CD14-positive monocyte (primary cell): ENCODE measurements around the gene CCDC87. TPM values are rescaled to one million over a fixed set of nuclear protein-coding genes. Genes with fewer than 3 reads are reported as not detected.

Source experiments
- DNase-seq, 3 donors: peaks; one replicate each; pipeline ENCODE4 v3.0.0-alpha.2; 2011 to 2022
- H2AFZ ChIP-seq: 2 replicates; pipeline ENCODE4 v1.6.0; 2012; ENCODE audit warnings: mild to moderate bottlenecking, low read depth, low read length, inconsistent platforms; ENCODE audit not compliant: insufficient read depth, poor library complexity, severe bottlenecking
- H3K27ac ChIP-seq, 2 donors: 1 replicate in 1 of 2; 2 replicates in 1 of 2; pipeline ENCODE4 v1.5.1; 2012 to 2013; ENCODE audit warnings: low read length in 2 of 2, control low read depth in 1 of 2, inconsistent platforms in 1 of 2, low read depth in 1 of 2, mild to moderate bottlenecking in 1 of 2
- H3K27me3 ChIP-seq, 2 donors: one replicate each; pipeline versions ENCODE4 v1.6.0 to v1.6.1; 2011 to 2013; ENCODE audit warnings: low read length in 2 of 2; ENCODE audit not compliant: control insufficient read depth in 2 of 2, insufficient read depth in 2 of 2
- H3K36me3 ChIP-seq, 2 donors: replicated peaks in 1 of 2; 1 replicate in 1 of 2; 2 replicates in 1 of 2; pipeline versions ENCODE4 v1.5.1 to v1.6.1; 2012 to 2013; ENCODE audit warnings: low read length in 2 of 2, control low read depth in 1 of 2, inconsistent platforms in 1 of 2, mild to moderate bottlenecking in 1 of 2; ENCODE audit not compliant: insufficient read depth in 2 of 2, control insufficient read depth in 1 of 2
- H3K4me1 ChIP-seq, 2 donors: 1 replicate in 1 of 2; 2 replicates in 1 of 2; pipeline versions ENCODE4 v1.5.1 to v1.6.1; 2012 to 2013; ENCODE audit warnings: low read length in 2 of 2, control low read depth in 1 of 2, inconsistent platforms in 1 of 2, mild to moderate bottlenecking in 1 of 2, moderate library complexity in 1 of 2; ENCODE audit not compliant: insufficient read depth in 2 of 2, control insufficient read depth in 1 of 2
- H3K4me2 ChIP-seq: replicated peaks from 2 replicates; pipeline ENCODE3; 2012; ENCODE audit warnings: low read length, moderate library complexity, mild to moderate bottlenecking; ENCODE audit not compliant: poor library complexity, severe bottlenecking; ENCODE audit errors: extremely low read depth
- H3K4me3 ChIP-seq, 3 experiments: fragments of 200-600 bp in 1 of 3; sonication (generic) in 1 of 3; replicated peaks in 1 of 3; 1 replicate in 2 of 3; 2 replicates in 1 of 3; pipeline ENCODE4 v1.5.1; 2011 to 2013; ENCODE audit warnings: low read length in 3 of 3, mild to moderate bottlenecking in 3 of 3, control low read depth in 2 of 3, low read depth in 2 of 3, inconsistent platforms in 1 of 3, moderate library complexity in 1 of 3
- H3K79me2 ChIP-seq: 2 replicates; pipeline ENCODE4 v1.6.0; 2012; ENCODE audit warnings: mild to moderate bottlenecking, control low read depth, inconsistent platforms, low read length, moderate library complexity; ENCODE audit not compliant: insufficient read depth
- H3K9ac ChIP-seq: 2 replicates; pipeline ENCODE4 v1.6.0; 2017; ENCODE audit warnings: low read length, mild to moderate bottlenecking; ENCODE audit not compliant: insufficient read depth, poor library complexity, severe bottlenecking
- H3K9me3 ChIP-seq, 2 donors: replicated peaks in 1 of 2; 1 replicate in 1 of 2; 2 replicates in 1 of 2; pipeline versions ENCODE4 v1.5.1 to v1.6.1; 2012 to 2013; ENCODE audit warnings: low read length in 2 of 2, control low read depth in 1 of 2; ENCODE audit not compliant: control insufficient read depth in 1 of 2, insufficient read depth in 1 of 2
- H4K20me1 ChIP-seq: 2 replicates; pipeline ENCODE4 v1.6.0; 2012; ENCODE audit warnings: mild to moderate bottlenecking, low read length, control low read depth, moderate library complexity; ENCODE audit not compliant: insufficient read depth
- H3K27ac Mint-ChIP-seq, 7 donors: one replicate each; pipeline ENCODE4 v1.8.0; 2020; ENCODE audit warnings: mild to moderate bottlenecking in 7 of 7, mixed read lengths in 7 of 7, moderate library complexity in 6 of 7, inconsistent platforms in 2 of 7
- H3K27me3 Mint-ChIP-seq, 3 donors: one replicate each; pipeline ENCODE4 v1.8.0; 2021 to 2022; ENCODE audit warnings: low read depth in 3 of 3, mild to moderate bottlenecking in 3 of 3, mixed read lengths in 3 of 3, moderate library complexity in 3 of 3, inconsistent platforms in 1 of 3
- H3K36me3 Mint-ChIP-seq, 2 donors: one replicate each; pipeline ENCODE4 v1.8.0; 2020; ENCODE audit warnings: mixed read lengths in 2 of 2, inconsistent platforms in 1 of 2, mild to moderate bottlenecking in 1 of 2
- H3K4me1 Mint-ChIP-seq: one replicate; pipeline ENCODE4 v1.8.0; 2020; ENCODE audit warnings: mild to moderate bottlenecking, mixed read lengths
- H3K4me3 Mint-ChIP-seq, 2 donors: one replicate each; pipeline ENCODE4 v1.8.0; 2020; ENCODE audit warnings: mild to moderate bottlenecking in 2 of 2, mixed read lengths in 2 of 2, moderate library complexity in 1 of 2
- H3K9me3 Mint-ChIP-seq, 7 donors: one replicate each; pipeline ENCODE4 v1.8.0; 2020 to 2022; ENCODE audit warnings: mixed read lengths in 7 of 7, mild to moderate bottlenecking in 6 of 7, moderate library complexity in 6 of 7, inconsistent platforms in 2 of 7
- WGBS: methylation state at CpG from one replicate; pipeline ENCODE4 v1.1.5; 2013; ENCODE audit warnings: missing lambda C conversion rate; ENCODE audit not compliant: insufficient coverage; 5-methylcytosine and 5-hydroxymethylcytosine counted together
- intact Hi-C, 2 donors: fragments of 100-400 bp; cut with micrococcal nuclease; formaldehyde crosslinking; loops; one replicate each; pipeline versions ENCODE4 v1.15.0 to v1.15.1; 2023
- polyA plus RNA-seq, 3 donors: library from polyadenylated mRNA; depleted of rRNA in 1 of 3; unstranded in 2 of 3; stranded (reverse) in 1 of 3; fragments of 300-500 nt in 2 of 3; fragments of >200 nt in 1 of 3; fragmentation: Illumina TruSeq in 2 of 3; gene quantifications; 1 replicate in 2 of 3; 2 replicates in 1 of 3; pipeline ENCODE4 v1.2.3, GENCODE V29; 2012 to 2021
- TF ChIP-seq, protein P1 (sequence below): fragments of 200-600 bp; IDR thresholded peaks from one replicate; pipeline ENCODE4 v1.8.0; 2022; ENCODE audit warnings: antibody characterized with exemption, mild to moderate bottlenecking

CCDC87 gene
- polyA plus RNA-seq, 3 donors = not detected

DNA sequence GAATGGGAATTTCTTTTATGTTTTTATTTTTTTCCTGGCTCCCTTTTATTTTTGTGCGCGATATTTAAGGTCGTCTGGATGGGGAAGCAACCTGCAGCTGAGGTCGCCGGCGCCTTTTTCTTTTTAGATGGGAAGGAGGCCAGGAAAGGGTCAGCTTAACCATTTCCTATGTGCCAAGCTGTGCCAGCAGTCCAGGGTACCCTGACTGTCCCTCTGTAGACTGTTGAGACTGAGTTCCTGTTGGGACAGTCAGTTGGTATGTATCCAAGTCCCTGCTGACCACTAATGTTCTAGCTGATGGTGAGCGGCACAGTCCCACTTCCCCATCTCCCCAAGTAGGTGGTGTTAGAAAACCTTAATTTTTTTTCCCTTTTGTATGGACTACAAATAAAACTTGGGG is 34.1 kb upstream of the CCDC87 start:
- Mint-ChIP-seq H3K4me1 (peaks cover 4% of the 10 kb centered on the region), H3K36me3 (peaks cover 65 to 82% of the 10 kb centered on the region in 2 donors), H3K4me3 (no peak overlapping the region), H3K27me3 (peaks cover 0 to 2% (median 0%) of the 10 kb centered on the region in 3 donors), H3K9me3 (no peaks in the 10 kb centered on the region), H3K27ac (peak overlapping the region in 3 of 7 donors; percentile 2 to 71 (median 30))
- H3K27ac ChIP-seq = peak overlapping the region in 1 of 2 donors; percentile 2
- TF ChIP-seq, protein P1, sequence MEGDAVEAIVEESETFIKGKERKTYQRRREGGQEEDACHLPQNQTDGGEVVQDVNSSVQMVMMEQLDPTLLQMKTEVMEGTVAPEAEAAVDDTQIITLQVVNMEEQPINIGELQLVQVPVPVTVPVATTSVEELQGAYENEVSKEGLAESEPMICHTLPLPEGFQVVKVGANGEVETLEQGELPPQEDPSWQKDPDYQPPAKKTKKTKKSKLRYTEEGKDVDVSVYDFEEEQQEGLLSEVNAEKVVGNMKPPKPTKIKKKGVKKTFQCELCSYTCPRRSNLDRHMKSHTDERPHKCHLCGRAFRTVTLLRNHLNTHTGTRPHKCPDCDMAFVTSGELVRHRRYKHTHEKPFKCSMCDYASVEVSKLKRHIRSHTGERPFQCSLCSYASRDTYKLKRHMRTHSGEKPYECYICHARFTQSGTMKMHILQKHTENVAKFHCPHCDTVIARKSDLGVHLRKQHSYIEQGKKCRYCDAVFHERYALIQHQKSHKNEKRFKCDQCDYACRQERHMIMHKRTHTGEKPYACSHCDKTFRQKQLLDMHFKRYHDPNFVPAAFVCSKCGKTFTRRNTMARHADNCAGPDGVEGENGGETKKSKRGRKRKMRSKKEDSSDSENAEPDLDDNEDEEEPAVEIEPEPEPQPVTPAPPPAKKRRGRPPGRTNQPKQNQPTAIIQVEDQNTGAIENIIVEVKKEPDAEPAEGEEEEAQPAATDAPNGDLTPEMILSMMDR = no peak
- no peak overlapping the region for H3K4me2 ChIP-seq
- H4K20me1 ChIP-seq = peaks cover 100% of the 10 kb centered on the region
- no peak overlapping the region for H3K9ac ChIP-seq
- no peaks in the 10 kb centered on the region for H3K9me3 ChIP-seq
- H3K36me3 ChIP-seq = peaks cover 77 to 91% of the 10 kb centered on the region in 2 donors
- DNase-seq = no peak
- intact Hi-C loops = no loop called here
- no peaks in the 10 kb centered on the region for H3K27me3 ChIP-seq
- no peaks in the 10 kb centered on the region for H3K4me1 ChIP-seq
- H3K4me3 ChIP-seq = no peak overlapping the region
- H2AFZ ChIP-seq = no peak overlapping the region
- peaks cover 100% of the 10 kb centered on the region for H3K79me2 ChIP-seq
- 77% methylated on average over 6 of the region's 7 CpGs for WGBS

- H3K36me3 ChIP-seq = peaks cover 81 to 92% of the 10 kb centered on the region in 2 donors
- no peak overlapping the region for H3K4me2 ChIP-seq
- TF ChIP-seq, protein P1 = no peak
- H2AFZ ChIP-seq = no peak overlapping the region
- WGBS = 98% methylated on average over 17 of the region's 25 CpGs
- peaks cover 100% of the 10 kb centered on the region for H4K20me1 ChIP-seq
- Mint-ChIP-seq H3K9me3 (no peaks in the 10 kb centered on the region), H3K27ac (no peak overlapping the region), H3K4me1 (peaks cover 4% of the 10 kb centered on the region), H3K36me3 (peaks cover 68 to 86% of the 10 kb centered on the region in 2 donors), H3K27me3 (peaks cover 0 to 2% (median 0%) of the 10 kb centered on the region in 3 donors), H3K4me3 (no peak overlapping the region)
- H3K27ac ChIP-seq = no peak overlapping the region
- no peak for DNase-seq
- intact Hi-C loops = no loop called here
- no peak overlapping the region for H3K9ac ChIP-seq
- peaks cover 100% of the 10 kb centered on the region for H3K79me2 ChIP-seq
- H3K4me3 ChIP-seq = no peak overlapping the region
- H3K27me3 ChIP-seq = no peaks in the 10 kb centered on the region
- no peaks in the 10 kb centered on the region for H3K4me1 ChIP-seq
- H3K9me3 ChIP-seq = no peaks in the 10 kb centered on the region
These were observed 33.5 kb upstream of the CCDC87 start for GRCh38 chr11:66626382-66626781.
